ENCODE data around the gene CA4. TPM values are rescaled to one million over a fixed set of nuclear protein-coding genes. Genes with fewer than 3 reads are reported as not detected.

Gene CA4
- total and polyA plus RNA-seq, 10 of the 15 experiments (the other 5 are each of a cell fraction or from before 2014, with no cell fraction given) = 0.13 to 0.31 TPM; not detected in 8

DNA sequence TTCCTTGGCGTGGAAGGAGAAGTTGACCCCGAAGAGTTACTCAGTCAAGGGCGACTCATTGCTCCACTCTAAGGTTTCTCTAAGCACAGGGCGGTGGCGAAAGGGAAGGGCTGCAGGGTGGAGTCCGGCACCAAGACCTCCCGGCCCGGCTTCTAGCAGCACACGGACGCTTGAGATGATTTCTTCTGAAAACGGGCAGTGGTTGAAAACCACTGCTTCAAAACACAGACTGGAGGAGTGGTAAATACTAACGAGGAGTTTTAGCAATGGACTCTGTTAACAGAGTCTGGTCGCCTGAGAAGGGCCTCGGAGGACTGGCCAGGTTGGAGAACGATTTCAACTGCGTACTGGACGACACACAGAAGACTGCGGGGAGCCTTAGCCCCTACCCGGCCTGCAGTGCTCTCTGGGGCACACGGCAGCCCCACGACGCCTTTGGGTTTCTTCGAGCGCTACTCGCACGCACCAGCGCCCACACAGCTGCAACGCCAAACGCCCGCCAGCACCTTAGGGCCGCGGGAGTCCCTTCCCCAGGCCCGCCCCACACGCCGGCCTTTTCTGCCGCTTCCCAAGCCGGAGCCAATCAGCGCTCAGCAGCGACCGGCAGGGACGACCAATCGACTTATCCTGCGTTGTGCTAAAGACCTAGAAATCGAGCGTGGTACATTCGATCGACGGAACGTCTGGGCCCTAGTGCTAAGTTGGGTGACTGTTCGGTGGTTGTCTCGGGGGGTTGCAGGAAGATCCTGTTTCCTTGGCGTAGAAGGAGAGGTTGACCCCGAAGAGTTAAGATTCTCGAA lies 14.4 kb upstream of the CA4 start (continued):
- TF ChIP-seq NR2C2 (IDR thresholded peaks at IDR 0.05; ENCODE audit: borderline replicate concordance, control insufficient read depth, insufficient read length, low read depth) (peak; percentile 88), IKZF1 (conservative IDR thresholded peaks at IDR 0.05) (peak; percentile 4), BRCA1 (IDR thresholded peaks at IDR 0.05; ENCODE audit: low read depth, low read length) (no peak), ZNF384 (IDR thresholded peaks at IDR 0.05; ENCODE audit: borderline replicate concordance, low read depth, low read length) (no peak), ZBTB4 (CRISPR knock-in tag; IDR thresholded peaks at IDR 0.05) (no peak), DPF2 (IDR thresholded peaks at IDR 0.05) (0 out of 2 replicates have a peak, but pooled peaks have one; percentile 21), ATF7 (IDR thresholded peaks at IDR 0.05; ENCODE audit: low read depth) (no peak), HDAC6 (IDR thresholded peaks at IDR 0.05; ENCODE audit: unreplicated experiment) (no peak), BHLHE40 (IDR thresholded peaks at IDR 0.05; ENCODE audit: borderline replicate concordance in 1 of 2, low read depth in 2 of 2, low read length in 1 of 2) (peak in 1 of 2 experiments; percentile 55; a peak in 1 of 4 replicates), HCFC1 (IDR thresholded peaks at IDR 0.05; ENCODE audit: low read length) (peak; percentile 56; the same call in 1 of the 2 replicates), EP300 (IDR thresholded peaks at IDR 0.05; ENCODE audit: borderline replicate concordance in 1 of 2, control insufficient read depth in 1 of 2, low read depth in 2 of 2, low read length in 2 of 2) (no peak), ZNF274 (IDR thresholded peaks at IDR 0.05; ENCODE audit: insufficient read depth, insufficient read length) (no peak), NFYA (IDR thresholded peaks at IDR 0.05; ENCODE audit: borderline replicate concordance, low read depth, low read length) (no peak), YY1 (IDR thresholded peaks at IDR 0.05; ENCODE audit: low read depth, low read length) (peak; percentile 83), RB1 (IDR thresholded peaks at IDR 0.05; ENCODE audit: borderline replicate concordance) (peak; percentile 65; the same call in 1 of the 2 replicates), ZNF207 (IDR thresholded peaks at IDR 0.05; ENCODE audit: borderline replicate concordance) (no peak), MTA3 (IDR thresholded peaks at IDR 0.05; ENCODE audit: borderline replicate concordance, low read length) (no peak), WRNIP1 (IDR thresholded peaks at IDR 0.05; ENCODE audit: borderline replicate concordance, low read depth, low read length) (no peak), NRF1 (conservative IDR thresholded peaks at IDR 0.05; ENCODE audit: low read depth, low read length) (no peak), SMAD1 (IDR thresholded peaks at IDR 0.05; ENCODE audit: low read depth, partially characterized antibody) (no peak)
- TF ChIP-seq, protein P1, sequence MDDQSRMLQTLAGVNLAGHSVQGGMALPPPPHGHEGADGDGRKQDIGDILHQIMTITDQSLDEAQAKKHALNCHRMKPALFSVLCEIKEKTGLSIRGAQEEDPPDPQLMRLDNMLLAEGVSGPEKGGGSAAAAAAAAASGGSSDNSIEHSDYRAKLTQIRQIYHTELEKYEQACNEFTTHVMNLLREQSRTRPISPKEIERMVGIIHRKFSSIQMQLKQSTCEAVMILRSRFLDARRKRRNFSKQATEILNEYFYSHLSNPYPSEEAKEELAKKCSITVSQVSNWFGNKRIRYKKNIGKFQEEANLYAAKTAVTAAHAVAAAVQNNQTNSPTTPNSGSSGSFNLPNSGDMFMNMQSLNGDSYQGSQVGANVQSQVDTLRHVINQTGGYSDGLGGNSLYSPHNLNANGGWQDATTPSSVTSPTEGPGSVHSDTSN (IDR thresholded peaks at IDR 0.05; ENCODE audit: insufficient replicate concordance, low read depth, low read length) = no peak
